GM18951 (cell line): Measurements from ENCODE around the gene CDKN1B.

Experiments
- POLR2A ChIP-seq: IDR thresholded peaks from 4 replicates; pipeline ENCODE4 v1.6.1; 2011; ENCODE audit warnings: mild to moderate bottlenecking; ENCODE audit not compliant: insufficient read length, insufficient read depth; ENCODE audit errors: extremely low read depth
- in situ Hi-C: fragments of 300-500 bp; cut with MboI; formaldehyde crosslinking; loops from one replicate; pipeline ENCODE4 v1.12.0; 2022; ENCODE audit warnings: low sequenced_read_pairs, mixed read lengths, inconsistent platforms; ENCODE audit not compliant: unreplicated experiment

The CDKN1B gene

DNA sequence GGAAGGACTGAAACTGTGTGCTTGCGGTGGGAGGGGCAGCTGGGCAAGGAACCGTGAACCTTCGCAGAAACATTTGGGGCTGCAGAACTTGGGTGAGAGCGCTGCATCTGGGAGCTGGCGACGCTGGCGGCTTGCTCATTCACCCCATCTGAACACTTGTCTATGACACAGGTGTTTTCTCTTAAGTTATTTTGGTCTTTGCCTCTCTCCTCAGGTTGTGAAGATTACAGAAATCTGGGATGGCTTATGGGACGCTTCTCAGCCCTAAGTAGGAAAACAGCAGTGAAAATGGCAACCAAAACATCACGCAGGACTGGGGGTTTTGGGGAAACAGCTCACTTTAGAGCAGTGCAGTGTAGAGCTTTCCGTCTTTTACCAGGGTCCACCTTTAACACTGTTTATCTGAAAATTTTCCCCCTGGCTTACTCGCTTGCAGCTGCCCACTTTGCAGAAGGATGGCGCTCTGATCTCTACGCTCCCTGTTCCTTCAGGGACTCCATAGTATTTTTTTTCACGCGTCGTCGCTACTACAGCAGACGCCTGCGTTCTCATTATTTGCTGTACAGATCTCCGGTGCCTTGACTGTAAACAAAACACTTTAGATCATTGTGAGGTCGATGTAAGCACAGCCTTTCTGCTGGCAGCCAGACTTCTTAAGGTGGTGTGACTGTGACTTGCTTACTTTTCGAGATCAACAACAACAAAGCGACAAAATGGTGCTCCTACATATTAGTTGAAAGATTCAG lies 2.7 kb upstream of the CDKN1B start:
- peak; percentile 61 for TF ChIP-seq POLR2A
- in situ Hi-C loops = no loop called here

DNA sequence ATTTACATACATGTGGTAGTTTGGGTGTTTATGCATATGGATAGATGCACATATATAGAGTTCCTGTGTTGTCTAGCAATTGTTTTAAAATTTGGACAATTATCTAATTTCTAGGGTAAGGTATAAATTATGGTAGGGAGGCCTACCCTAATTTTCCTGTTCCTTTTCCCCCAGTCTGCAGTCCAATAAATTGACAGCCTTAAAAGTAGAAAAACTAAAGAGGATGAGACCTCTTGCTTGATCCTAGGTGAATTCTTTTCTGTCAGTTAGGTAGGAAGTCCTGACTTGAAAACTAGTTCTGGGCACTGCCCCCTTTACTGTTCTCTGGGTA lies 2.1 kb upstream of the CDKN1B start:
- in situ Hi-C loops = no loop called here
- TF ChIP-seq POLR2A = no peak

- in situ Hi-C loops = no loop called here
- no peak for TF ChIP-seq POLR2A
Observed at GRCh38 chr12:12715459-12716150, 1.6 kb upstream of the CDKN1B start.

- in situ Hi-C loops = no loop called here
- no peak for TF ChIP-seq POLR2A
Observed at GRCh38 chr12:12716151-12716792, 896 bp upstream of the CDKN1B start.

- TF ChIP-seq POLR2A = peak; percentile 25
- in situ Hi-C loops = no loop called here
Observed at GRCh38 chr12:12717586-12718380, 615 bp downstream of the CDKN1B start.

DNA sequence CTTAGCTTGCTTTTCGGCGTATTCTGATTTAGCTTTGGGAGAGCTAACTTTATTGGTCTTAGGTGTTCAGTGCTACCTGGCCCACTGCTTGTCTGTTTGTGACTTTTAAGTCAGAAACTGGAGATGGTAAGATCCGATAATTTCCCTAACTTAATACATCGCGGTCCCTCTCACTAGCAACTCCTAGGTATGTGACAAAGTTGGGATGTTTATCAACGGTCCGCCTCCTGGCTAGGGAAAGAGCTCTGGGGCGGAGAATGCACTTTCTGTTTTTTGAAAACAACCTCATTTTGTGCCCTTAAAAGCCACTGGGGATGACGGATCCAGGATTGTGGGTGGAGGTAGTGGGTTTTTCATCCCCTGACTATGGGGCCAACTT lies 1.2 kb downstream of the CDKN1B start:
- in situ Hi-C loops = no loop called here
- no peak for TF ChIP-seq POLR2A

DNA sequence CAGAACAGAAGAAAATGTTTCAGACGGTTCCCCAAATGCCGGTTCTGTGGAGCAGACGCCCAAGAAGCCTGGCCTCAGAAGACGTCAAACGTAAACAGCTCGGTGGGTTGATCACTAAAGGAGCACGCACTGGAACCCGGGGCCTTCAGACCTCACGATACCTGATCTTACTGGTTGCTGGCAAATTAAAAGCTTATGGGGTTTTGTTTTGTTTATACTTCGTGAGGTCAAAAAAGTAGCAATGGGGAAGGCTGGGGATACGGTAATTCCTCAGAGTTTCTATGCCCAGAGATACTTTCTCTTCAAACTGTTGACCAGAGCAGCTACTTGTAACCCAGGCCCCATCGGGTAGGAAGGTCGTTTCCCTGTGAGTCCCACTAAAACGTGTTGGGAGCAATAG lies 1.7 kb downstream of the CDKN1B start:
- in situ Hi-C loops = no loop called here
- TF ChIP-seq POLR2A = no peak

DNA sequence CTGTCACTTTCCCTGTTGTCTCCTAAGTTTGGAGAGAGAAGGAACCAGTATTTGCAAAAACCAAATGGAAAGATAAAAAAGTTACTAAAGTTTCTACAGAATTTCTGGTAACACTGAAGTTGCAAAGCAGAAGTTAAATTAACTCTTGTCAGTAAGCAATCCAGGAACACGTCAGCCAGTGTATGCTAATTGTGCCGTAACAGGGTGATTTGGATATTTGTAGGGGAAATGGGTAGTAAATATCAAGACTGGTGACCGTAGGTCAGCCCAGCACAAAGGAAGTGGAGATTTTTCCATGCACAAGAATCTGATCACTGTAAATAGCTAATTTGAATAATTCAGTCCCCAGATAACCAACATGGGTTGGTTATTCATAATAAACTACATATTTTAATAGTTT lies 2.3 kb downstream of the CDKN1B start:
- in situ Hi-C loops = no loop called here

GRCh38 chr12:12720052-12720451 lies 2.9 kb downstream of the CDKN1B start:
- in situ Hi-C loops = no loop called here

More for the DNA sequence above, 2.3 kb downstream of the CDKN1B start:
- TF ChIP-seq POLR2A = peak; percentile 19

DNA sequence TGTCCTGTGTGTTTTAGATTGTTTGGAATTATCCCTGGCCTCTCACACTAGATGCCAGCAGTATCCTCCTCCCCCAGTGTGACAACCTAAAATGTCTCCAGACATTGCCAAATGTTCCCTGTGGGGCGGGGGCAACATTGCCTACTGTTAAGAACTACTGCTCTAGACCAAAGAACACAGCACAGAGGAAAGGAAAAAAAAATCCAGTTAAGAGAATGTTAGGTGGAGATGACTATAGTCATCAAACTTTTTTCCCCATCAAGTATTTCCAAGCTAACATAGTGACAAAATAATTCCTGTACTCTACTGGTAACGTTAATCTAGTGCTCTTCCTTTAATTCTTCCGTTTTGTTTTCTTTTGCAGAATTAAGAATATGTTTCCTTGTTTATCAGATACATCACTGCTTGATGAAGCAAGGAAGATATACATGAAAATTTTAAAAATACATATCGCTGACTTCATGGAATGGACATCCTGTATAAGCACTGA lies 3.5 kb downstream of the CDKN1B start:
- TF ChIP-seq POLR2A = no peak
- in situ Hi-C loops = no loop called here

More at GRCh38 chr12:12720052-12720451, 2.9 kb downstream of the CDKN1B start:
- no peak for TF ChIP-seq POLR2A

GRCh38 chr12:12721176-12721751 lies 4.1 kb downstream of the CDKN1B start:
- in situ Hi-C loops = no loop called here
- no peak for TF ChIP-seq POLR2A

DNA sequence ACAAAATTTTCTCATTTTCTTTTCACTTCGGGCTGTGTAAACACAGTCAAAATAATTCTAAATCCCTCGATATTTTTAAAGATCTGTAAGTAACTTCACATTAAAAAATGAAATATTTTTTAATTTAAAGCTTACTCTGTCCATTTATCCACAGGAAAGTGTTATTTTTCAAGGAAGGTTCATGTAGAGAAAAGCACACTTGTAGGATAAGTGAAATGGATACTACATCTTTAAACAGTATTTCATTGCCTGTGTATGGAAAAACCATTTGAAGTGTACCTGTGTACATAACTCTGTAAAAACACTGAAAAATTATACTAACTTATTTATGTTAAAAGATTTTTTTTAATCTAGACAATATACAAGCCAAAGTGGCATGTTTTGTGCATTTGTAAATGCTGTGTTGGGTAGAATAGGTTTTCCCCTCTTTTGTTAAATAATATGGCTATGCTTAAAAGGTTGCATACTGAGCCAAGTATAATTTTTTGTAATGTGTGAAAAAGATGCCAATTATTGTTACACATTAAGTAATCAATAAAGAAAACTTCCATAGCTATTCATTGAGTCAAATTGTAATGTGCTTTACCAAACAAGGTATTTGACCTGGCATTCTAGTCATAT lies 4.8 kb downstream of the CDKN1B start:
- in situ Hi-C loops = no loop called here
- no peak for TF ChIP-seq POLR2A

- TF ChIP-seq POLR2A = no peak
- in situ Hi-C loops = no loop called here
Observed at GRCh38 chr12:12722435-12723148, 5.4 kb downstream of the CDKN1B start.
